Measurements from ENCODE around the gene THY1. TPM values are rescaled to one million over a fixed set of nuclear protein-coding genes. Genes with fewer than 3 reads are reported as not detected.

The THY1 gene
- total and polyA plus RNA-seq, 2 of the 8 experiments (the other 6 are each of a cell fraction or from before 2014, with no cell fraction given) = 286 to 2,479 TPM

DNA sequence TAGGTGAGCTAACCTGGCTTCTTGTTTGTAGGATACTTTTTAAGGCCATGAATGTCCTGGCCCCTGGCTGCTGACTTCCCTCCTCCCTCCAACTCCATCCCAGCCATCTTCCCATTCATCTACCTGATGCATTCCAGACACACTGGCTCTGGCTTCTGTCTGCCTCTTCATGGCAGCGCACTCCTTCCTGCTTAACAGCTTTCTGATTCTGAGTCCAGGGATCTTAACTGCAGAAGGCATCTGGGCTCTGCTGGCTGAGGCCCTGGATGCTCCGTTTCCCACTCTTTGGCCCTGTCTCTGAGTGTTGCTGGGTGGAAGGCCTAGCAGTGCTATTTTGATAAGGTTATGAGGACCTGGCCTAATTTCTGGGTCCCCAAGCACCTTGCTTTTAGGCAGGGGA is 1.8 kb upstream of the THY1 start:
- Histone ChIP-seq H3K56ac (replicated peaks; ENCODE audit: insufficient read length, low read depth, low read length) (no peak overlapping the region), H3K36me3 (ENCODE audit: control insufficient read depth in 2 of 4, insufficient read depth in 4 of 4, low read length in 3 of 4) (peaks cover 5 to 11% (median 6%) of the 10 kb centered on the region in 4 experiments), H3K14ac (ENCODE audit: insufficient read length) (no peak overlapping the region), H3K23me2 (ENCODE audit: low read depth, low read length) (peaks cover 12% of the 10 kb centered on the region), H3K79me2 (ENCODE audit: control insufficient read depth in 1 of 2, insufficient read depth in 2 of 2, low read length in 2 of 2) (peaks cover 0 to 34% of the 10 kb centered on the region in 2 experiments; a peak in 2 of 4 replicates), H4K5ac (ENCODE audit: insufficient read length, low read depth, low read length) (no peak overlapping the region), H2BK12ac (ENCODE audit: low read depth, low read length) (peak overlapping the region; percentile 82; the same call in 1 of the 2 replicates), H3K79me1 (ENCODE audit: low read depth, low read length) (peaks cover 17% of the 10 kb centered on the region), H3K4ac (replicated peaks; ENCODE audit: insufficient read length, low read depth, low read length) (no peak overlapping the region), H4K91ac (replicated peaks; ENCODE audit: insufficient read length, low read length) (peak overlapping the region; percentile 20), H3K23ac (ENCODE audit: insufficient read length) (no peak overlapping the region), H2BK5ac (ENCODE audit: low read depth, low read length) (peak overlapping the region; percentile 47; the same call in 1 of the 2 replicates), H3K4me1 (replicated peaks in 1 of 4; ENCODE audit: control insufficient read depth in 3 of 4, insufficient read depth in 4 of 4, low read length in 3 of 4) (peaks cover 14 to 33% (median 22%) of the 10 kb centered on the region in 4 experiments), H4K20me1 (replicated peaks in 1 of 2; ENCODE audit: control insufficient read depth in 1 of 2, insufficient read depth in 2 of 2, low read length in 2 of 2) (peaks cover 4 to 9% of the 10 kb centered on the region in 2 experiments), H3K9ac (replicated peaks in 1 of 4; ENCODE audit: extremely low read depth in 1 of 4, low read depth in 3 of 4, low read length in 3 of 4) (no peak overlapping the region), H2AFZ (ENCODE audit: low read length) (no peak overlapping the region), H2AK5ac (ENCODE audit: low read depth, low read length) (peak overlapping the region; percentile 41; the same call in 1 of the 2 replicates), H3K4me2 (ENCODE audit: insufficient read depth in 1 of 2, low read depth in 2 of 2, low read length in 2 of 2) (no peak overlapping the region), H3K4me3 (ENCODE audit: extremely low read depth in 1 of 4, insufficient read depth in 2 of 4, low read depth in 3 of 4, low read length in 4 of 4) (no peak overlapping the region), H2BK15ac (ENCODE audit: low read length) (peak overlapping the region; percentile 88; the same call in 1 of the 2 replicates), H3K18ac (ENCODE audit: extremely low read depth, low read length) (no peak overlapping the region; the same call in 1 of the 2 replicates), H3K27ac (ENCODE audit: low read depth, low read length) (no peak overlapping the region), H3K27me3 (replicated peaks in 1 of 4; ENCODE audit: control insufficient read depth in 3 of 4, extremely low read depth in 1 of 4, insufficient read depth in 3 of 4, low read length in 3 of 4) (no peaks in the 10 kb centered on the region; a peak in 1 of 7 replicates), H4K8ac (ENCODE audit: extremely low read depth, insufficient read depth, low read length) (no peak overlapping the region), H2BK120ac (replicated peaks; ENCODE audit: low read depth, low read length) (no peak overlapping the region), H3K9me3 (ENCODE audit: insufficient read depth in 2 of 2, low read depth in 1 of 2, low read length in 1 of 2) (no peaks in the 10 kb centered on the region), H2BK20ac (ENCODE audit: low read length) (peak overlapping the region; percentile 75; the same call in 1 of the 2 replicates)
- ChIA-PET POLR2A (ENCODE audit: partially characterized antibody) (interaction anchor here (1.1 to 7.0 kb wide), 3 partner anchors 8 to 50 kb away, joined by 4 to 50 read pairs (median 4); no protein-coding TSS in a partner anchor), CTCF (ENCODE audit: partially characterized antibody) (interaction anchor here (1.2 to 2.6 kb wide), 4 partner anchors 43 to 68 kb away, joined by 3 to 13 read pairs (median 10); partner anchors contain the start of gene USP2)
- 82% methylated on average over 2 of the region's 2 CpGs; no CpG with 5 or more reads in 1 of the 2 experiments for WGBS, 2 experiments (ENCODE audit: extremely low coverage in 1 of 2, insufficient coverage in 1 of 2, insufficient read length in 1 of 2, insufficient replicate concordance in 2 of 2, low coverage in 1 of 2, low lambda C conversion rate in 2 of 2, missing lambda C conversion rate in 1 of 2)
- FAIRE-seq (no peak), DNase-seq (ENCODE audit: low read depth in 1 of 2, low spot score in 2 of 2) (no peak)
- TF ChIP-seq RBBP5 (IDR thresholded peaks at IDR 0.05; ENCODE audit: borderline replicate concordance, low read depth, low read length) = no peak
- no peak for TF ChIP-seq TBP (IDR thresholded peaks at IDR 0.05; ENCODE audit: low read depth, low read length)
- TF ChIP-seq, protein P1, sequence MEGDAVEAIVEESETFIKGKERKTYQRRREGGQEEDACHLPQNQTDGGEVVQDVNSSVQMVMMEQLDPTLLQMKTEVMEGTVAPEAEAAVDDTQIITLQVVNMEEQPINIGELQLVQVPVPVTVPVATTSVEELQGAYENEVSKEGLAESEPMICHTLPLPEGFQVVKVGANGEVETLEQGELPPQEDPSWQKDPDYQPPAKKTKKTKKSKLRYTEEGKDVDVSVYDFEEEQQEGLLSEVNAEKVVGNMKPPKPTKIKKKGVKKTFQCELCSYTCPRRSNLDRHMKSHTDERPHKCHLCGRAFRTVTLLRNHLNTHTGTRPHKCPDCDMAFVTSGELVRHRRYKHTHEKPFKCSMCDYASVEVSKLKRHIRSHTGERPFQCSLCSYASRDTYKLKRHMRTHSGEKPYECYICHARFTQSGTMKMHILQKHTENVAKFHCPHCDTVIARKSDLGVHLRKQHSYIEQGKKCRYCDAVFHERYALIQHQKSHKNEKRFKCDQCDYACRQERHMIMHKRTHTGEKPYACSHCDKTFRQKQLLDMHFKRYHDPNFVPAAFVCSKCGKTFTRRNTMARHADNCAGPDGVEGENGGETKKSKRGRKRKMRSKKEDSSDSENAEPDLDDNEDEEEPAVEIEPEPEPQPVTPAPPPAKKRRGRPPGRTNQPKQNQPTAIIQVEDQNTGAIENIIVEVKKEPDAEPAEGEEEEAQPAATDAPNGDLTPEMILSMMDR (IDR thresholded peaks at IDR 0.05; ENCODE audit: control extremely low read depth in 1 of 3, insufficient read depth in 1 of 3, low read depth in 1 of 3, low read length in 3 of 3) = no peak
- no peak for TF ChIP-seq POLR2AphosphoS5 (IDR thresholded peaks at IDR 0.05; ENCODE audit: low read depth, low read length)
- no peak for TF ChIP-seq CTBP2 (IDR thresholded peaks at IDR 0.05; ENCODE audit: borderline replicate concordance, insufficient read depth, insufficient read length, low read length)
- TF ChIP-seq TCF12 (IDR thresholded peaks at IDR 0.05; ENCODE audit: low read depth, low read length) = no peak
